Measurements from ENCODE around the gene CDON. TPM values are rescaled to one million over a fixed set of nuclear protein-coding genes. Genes with fewer than 3 reads are reported as not detected.

CDON gene
- total and polyA plus RNA-seq, 2 of the 13 experiments (the other 11 are each of a cell fraction or from before 2014, with no cell fraction given), result 9.6 to 12.8 TPM

GRCh38 chr11:125925247-125925740 is 137.4 kb downstream of the CDON start (continued):
- TF ChIP-seq ZNF512B (CRISPR knock-in tag; IDR thresholded peaks at IDR 0.05; ENCODE audit: borderline replicate concordance) (no peak), POGK (CRISPR knock-in tag; conservative IDR thresholded peaks at IDR 0.05) (no peak), ETV6 (CRISPR knock-in tag; conservative IDR thresholded peaks at IDR 0.05) (no peak), MAFF (IDR thresholded peaks at IDR 0.05; ENCODE audit: low read depth, low read length) (0 out of 2 replicates have a peak, but pooled peaks have one; percentile 15), ZNF776 (CRISPR knock-in tag; IDR thresholded peaks at IDR 0.05) (no peak), PBX3 (CRISPR knock-in tag; IDR thresholded peaks at IDR 0.05; ENCODE audit: borderline replicate concordance) (no peak), SAFB2 (CRISPR knock-in tag; IDR thresholded peaks at IDR 0.05; ENCODE audit: borderline replicate concordance, low read depth) (no peak), ZNF615 (CRISPR knock-in tag; IDR thresholded peaks at IDR 0.05; ENCODE audit: borderline replicate concordance) (no peak), ARHGAP35 (CRISPR knock-in tag; IDR thresholded peaks at IDR 0.05; ENCODE audit: borderline replicate concordance) (no peak), FOXJ3 (CRISPR knock-in tag; IDR thresholded peaks at IDR 0.05; ENCODE audit: borderline replicate concordance) (no peak)

Data from HepG2 (cell line).